Measurements from ENCODE around the gene SAT1. TPM values are rescaled to one million over a fixed set of nuclear protein-coding genes. Genes with fewer than 3 reads are reported as not detected.

Gene SAT1
- total RNA-seq, 2 donors from 2014 or later = 660 to 763 TPM

- TF ChIP-seq CTCF (IDR thresholded peaks at IDR 0.05) = no peak
- no peaks in the 10 kb centered on the region for H3K36me3 ChIP-seq
- ATAC-seq (ENCODE audit: insufficient number of reproducible peaks, low FRiP score, low read depth) (no peak), DNase-seq (ENCODE audit: low spot score) (no peak)
- H3K27me3 ChIP-seq (replicated peaks; ENCODE audit: insufficient read depth) = no peaks in the 10 kb centered on the region
- H3K4me3 ChIP-seq = no peak overlapping the region
- H3K9me3 ChIP-seq = no peaks in the 10 kb centered on the region
- no peak overlapping the region for H3K27ac ChIP-seq
- H3K4me1 ChIP-seq (ENCODE audit: control insufficient read depth in 1 of 2, low read depth in 2 of 2) = no peaks in the 10 kb centered on the region
Measured at GRCh38 chrX:23817979-23818336, 35.0 kb downstream of the SAT1 start.

GRCh38 chrX:23819385-23820234 lies 36.6 kb downstream of the SAT1 start:
- DNase-seq (ENCODE audit: low spot score) (no peak), ATAC-seq (ENCODE audit: insufficient number of reproducible peaks, low FRiP score, low read depth) (no peak)
- Histone ChIP-seq H3K4me3 (no peak overlapping the region), H3K27me3 (replicated peaks; ENCODE audit: insufficient read depth) (no peaks in the 10 kb centered on the region), H3K27ac (no peak overlapping the region), H3K9me3 (no peaks in the 10 kb centered on the region), H3K4me1 (ENCODE audit: control insufficient read depth in 1 of 2, low read depth in 2 of 2) (no peaks in the 10 kb centered on the region), H3K36me3 (no peaks in the 10 kb centered on the region)
- no peak for TF ChIP-seq CTCF (IDR thresholded peaks at IDR 0.05)

- Histone ChIP-seq H3K36me3 (no peaks in the 10 kb centered on the region), H3K9me3 (no peaks in the 10 kb centered on the region), H3K4me3 (no peak overlapping the region), H3K4me1 (ENCODE audit: control insufficient read depth in 1 of 2, low read depth in 2 of 2) (no peaks in the 10 kb centered on the region), H3K27me3 (replicated peaks; ENCODE audit: insufficient read depth) (no peaks in the 10 kb centered on the region), H3K27ac (no peak overlapping the region)
- ATAC-seq (ENCODE audit: insufficient number of reproducible peaks, low FRiP score, low read depth) = no peak
- no peak for TF ChIP-seq CTCF (IDR thresholded peaks at IDR 0.05)
- no peak for DNase-seq (ENCODE audit: low spot score)
Measured at GRCh38 chrX:23820235-23820782, 37.3 kb downstream of the SAT1 start.

- DNase-seq (ENCODE audit: low spot score) (no peak), ATAC-seq (ENCODE audit: insufficient number of reproducible peaks, low FRiP score, low read depth) (no peak)
- H3K27ac ChIP-seq = no peak overlapping the region
- H3K4me3 ChIP-seq = no peak overlapping the region
- no peaks in the 10 kb centered on the region for H3K27me3 ChIP-seq (replicated peaks; ENCODE audit: insufficient read depth)
- TF ChIP-seq CTCF (IDR thresholded peaks at IDR 0.05) = no peak
- no peaks in the 10 kb centered on the region for H3K36me3 ChIP-seq
- H3K9me3 ChIP-seq = no peaks in the 10 kb centered on the region
- no peaks in the 10 kb centered on the region for H3K4me1 ChIP-seq (ENCODE audit: control insufficient read depth in 1 of 2, low read depth in 2 of 2)
Measured at GRCh38 chrX:23821847-23822246, 38.9 kb downstream of the SAT1 start.

GRCh38 chrX:23822397-23822796 lies 39.4 kb downstream of the SAT1 start:
- Histone ChIP-seq H3K9me3 (no peaks in the 10 kb centered on the region), H3K4me3 (no peak overlapping the region), H3K36me3 (no peaks in the 10 kb centered on the region), H3K27me3 (replicated peaks; ENCODE audit: insufficient read depth) (no peaks in the 10 kb centered on the region), H3K4me1 (ENCODE audit: control insufficient read depth in 1 of 2, low read depth in 2 of 2) (no peaks in the 10 kb centered on the region), H3K27ac (no peak overlapping the region)
- TF ChIP-seq CTCF (IDR thresholded peaks at IDR 0.05) = no peak
- no peak for ATAC-seq (ENCODE audit: insufficient number of reproducible peaks, low FRiP score, low read depth)
- no peak for DNase-seq (ENCODE audit: low spot score)

All from thoracic aorta (tissue), 2 donors.